Measurements from ENCODE around the gene CPNE6.
"Not testable (repeated sequence)": the region's sequence is repeated elsewhere in the genome, so short reads cannot be mapped to it uniquely, and the experiment has no call there.

CPNE6 gene

GRCh38 chr14:24071144-24071697, at the start of gene CPNE6:
CPNE6 (plus strand) TSS chr14:24071562; CDS start chr14:24072937, 1,375 bp downstream.
- no peak for DNase-seq

GRCh38 chr14:24024939-24025418, 46.4 kb upstream of the CPNE6 start:
- DNase-seq = not testable (repeated sequence)

- DNase-seq = not testable (repeated sequence)
Observed at GRCh38 chr14:24029687-24030086, 41.7 kb upstream of the CPNE6 start.

GRCh38 chr14:24031331-24031730, 40.0 kb upstream of the CPNE6 start:
- not testable (repeated sequence) for DNase-seq

GRCh38 chr14:24032727-24033418, 38.5 kb upstream of the CPNE6 start:
- no peak for DNase-seq

- not testable (repeated sequence) for DNase-seq
Observed at GRCh38 chr14:24035769-24036168, 35.6 kb upstream of the CPNE6 start.

- DNase-seq = peak; percentile 61
Observed at GRCh38 chr14:24036169-24036962, 35.0 kb upstream of the CPNE6 start.

GRCh38 chr14:24036963-24037657, 34.3 kb upstream of the CPNE6 start:
- not testable (repeated sequence) for DNase-seq

- DNase-seq = no peak
Observed at GRCh38 chr14:24037658-24038037, 33.7 kb upstream of the CPNE6 start.

- no peak for DNase-seq
Observed at GRCh38 chr14:24038686-24039085, 32.7 kb upstream of the CPNE6 start.

GRCh38 chr14:24040692-24041091, 30.7 kb upstream of the CPNE6 start:
- no peak for DNase-seq

- DNase-seq = no peak
Observed at GRCh38 chr14:24042746-24043145, 28.6 kb upstream of the CPNE6 start.

GRCh38 chr14:24049002-24049401, 22.4 kb upstream of the CPNE6 start:
- DNase-seq = not testable (repeated sequence)

GRCh38 chr14:24050753-24051152, 20.6 kb upstream of the CPNE6 start:
- not testable (repeated sequence) for DNase-seq

- no peak for DNase-seq
Observed at GRCh38 chr14:24051176-24051788, 20.1 kb upstream of the CPNE6 start.

- DNase-seq = peak; percentile 64
Observed at GRCh38 chr14:24051789-24052655, 19.3 kb upstream of the CPNE6 start, which contains the start of gene CARMIL3. CARMIL3 (plus strand) TSS chr14:24052009; CDS start chr14:24052154, 145 bp downstream.

- DNase-seq = no peak
Observed at GRCh38 chr14:24052656-24053547, 18.5 kb upstream of the CPNE6 start.

GRCh38 chr14:24053548-24054323, 17.6 kb upstream of the CPNE6 start:
- DNase-seq = no peak

- DNase-seq = no peak
Observed at GRCh38 chr14:24054324-24054641, 17.1 kb upstream of the CPNE6 start.

- no peak for DNase-seq
Observed at GRCh38 chr14:24054646-24055045, 16.7 kb upstream of the CPNE6 start.

Data from NCI-H1436 (cell line).